ENCODE measurements around the gene OR10AD1. TPM values are rescaled to one million over a fixed set of nuclear protein-coding genes. Genes with fewer than 3 reads are reported as not detected.
A peak's percentile ranks its signal among the peaks of the same experiment; 100 is the strongest.

Gene OR10AD1
- total and polyA plus RNA-seq, 9 of the 15 experiments (the other 6 are each of a cell fraction or from before 2014, with no cell fraction given), result not detected

GRCh38 chr12:48165089-48165981, 37.8 kb downstream of the OR10AD1 start:
- Histone ChIP-seq H3K27ac (ENCODE audit: extremely low read depth, low read depth, low read length) (no peak overlapping the region), H4K20me1 (replicated peaks; ENCODE audit: control insufficient read depth, insufficient read depth, low read length) (no peaks in the 10 kb centered on the region), H3K9me1 (ENCODE audit: control insufficient read depth, insufficient read depth, low read length) (no peaks in the 10 kb centered on the region), H3K9ac (ENCODE audit: insufficient read depth in 1 of 2, low read depth in 2 of 2, low read length in 2 of 2) (no peak overlapping the region), H2AFZ (ENCODE audit: low read depth, low read length) (no peak overlapping the region), H3K4me3 (no peak overlapping the region), H3K27me3 (ENCODE audit: control insufficient read depth in 2 of 2, insufficient read depth in 2 of 2, low read length in 2 of 2) (no peaks in the 10 kb centered on the region), H3K9me3 (replicated peaks; ENCODE audit: control insufficient read depth, insufficient read depth, low read depth, low read length) (no peaks in the 10 kb centered on the region), H3K79me2 (ENCODE audit: control insufficient read depth, insufficient read depth, low read length) (no peaks in the 10 kb centered on the region), H3K4me1 (replicated peaks in 1 of 2; ENCODE audit: control insufficient read depth in 2 of 2, insufficient read depth in 2 of 2, low read length in 2 of 2) (no peaks in the 10 kb centered on the region; a peak in 2 of 5 replicates), H3K36me3 (ENCODE audit: control insufficient read depth, insufficient read depth, low read length) (no peaks in the 10 kb centered on the region), H3K4me2 (ENCODE audit: insufficient read depth, low read length) (no peak overlapping the region)
- ATAC-seq (peak; percentile 82), FAIRE-seq (peak; percentile 89), DNase-seq (ENCODE audit: extremely low read depth in 1 of 4, low spot score in 3 of 4) (peak; percentile 58 to 77 (median 61))
- CTCF ChIA-PET (ENCODE audit: low intra/inter-chr PET ratio), result interaction anchor here (0.7 to 3.6 kb wide), 7 partner anchors 24 to 450 kb away, joined by 3 to 42 read pairs (median 3); partner anchors contain the start of gene TMEM106C
- WGBS (ENCODE audit: insufficient coverage, low coverage, missing lambda C conversion rate), result 4% methylated on average over 2 of the region's 2 CpGs
- POLR2A ChIA-PET, result interaction anchor here (1.7 kb wide), 1 partner anchor 11 kb away, joined by 6 read pairs; no protein-coding TSS in a partner anchor
- intact Hi-C loops (cut with micrococcal nuclease), result loop anchor here (1.0 to 10.0 kb wide), 6 partner anchors 81 to 451 kb away; partner anchors contain the start of gene TMEM106C
- no TSS peak for BruUV-seq (replicated peaks)
- in situ Hi-C loops (cut with MboI), result loop anchor here (10.0 kb wide), 1 partner anchor 201 kb away; the partner anchor contains the start of gene TMEM106C
- TF ChIP-seq, protein P1, sequence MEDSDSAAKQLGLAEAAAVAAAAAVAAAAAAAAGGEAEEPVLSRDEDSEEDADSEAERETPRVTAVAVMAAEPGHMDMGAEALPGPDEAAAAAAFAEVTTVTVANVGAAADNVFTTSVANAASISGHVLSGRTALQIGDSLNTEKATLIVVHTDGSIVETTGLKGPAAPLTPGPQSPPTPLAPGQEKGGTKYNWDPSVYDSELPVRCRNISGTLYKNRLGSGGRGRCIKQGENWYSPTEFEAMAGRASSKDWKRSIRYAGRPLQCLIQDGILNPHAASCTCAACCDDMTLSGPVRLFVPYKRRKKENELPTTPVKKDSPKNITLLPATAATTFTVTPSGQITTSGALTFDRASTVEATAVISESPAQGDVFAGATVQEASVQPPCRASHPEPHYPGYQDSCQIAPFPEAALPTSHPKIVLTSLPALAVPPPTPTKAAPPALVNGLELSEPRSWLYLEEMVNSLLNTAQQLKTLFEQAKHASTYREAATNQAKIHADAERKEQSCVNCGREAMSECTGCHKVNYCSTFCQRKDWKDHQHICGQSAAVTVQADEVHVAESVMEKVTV (CRISPR knock-in tag; IDR thresholded peaks at IDR 0.05), result peak; percentile 86
- peak; percentile 72 to 92 (median 85) for TF ChIP-seq CTCF (IDR thresholded peaks at IDR 0.05 in 2 of 3, conservative IDR thresholded peaks at IDR 0.05 in 1 of 3; ENCODE audit: insufficient read depth in 2 of 3, low read depth in 1 of 3, low read length in 3 of 3)
- no peak for TF ChIP-seq ZNF274 (IDR thresholded peaks at IDR 0.05; ENCODE audit: borderline replicate concordance, low read depth, low read length)
- TF ChIP-seq ZNF24 (IDR thresholded peaks at IDR 0.05), result peak; percentile 38; the same call in 1 of the 2 replicates
- peak; percentile 89 for TF ChIP-seq SMC3 (conservative IDR thresholded peaks at IDR 0.05; ENCODE audit: insufficient read depth, low read depth, low read length)
- TF ChIP-seq ZNF316 (IDR thresholded peaks at IDR 0.05), result no peak
- TF ChIP-seq RAD21 (CRISPR knock-in tag; conservative IDR thresholded peaks at IDR 0.05 in 1 of 2, IDR thresholded peaks at IDR 0.05 in 1 of 2), result peak; percentile 89 to 94
- peak in 1 of 2 experiments; percentile 29; a peak in 1 of 4 replicates for TF ChIP-seq ARNT (IDR thresholded peaks at IDR 0.05)
- TF ChIP-seq SMAD3 (CRISPR knock-in tag; conservative IDR thresholded peaks at IDR 0.05), result no peak
- TF ChIP-seq, protein P2, sequence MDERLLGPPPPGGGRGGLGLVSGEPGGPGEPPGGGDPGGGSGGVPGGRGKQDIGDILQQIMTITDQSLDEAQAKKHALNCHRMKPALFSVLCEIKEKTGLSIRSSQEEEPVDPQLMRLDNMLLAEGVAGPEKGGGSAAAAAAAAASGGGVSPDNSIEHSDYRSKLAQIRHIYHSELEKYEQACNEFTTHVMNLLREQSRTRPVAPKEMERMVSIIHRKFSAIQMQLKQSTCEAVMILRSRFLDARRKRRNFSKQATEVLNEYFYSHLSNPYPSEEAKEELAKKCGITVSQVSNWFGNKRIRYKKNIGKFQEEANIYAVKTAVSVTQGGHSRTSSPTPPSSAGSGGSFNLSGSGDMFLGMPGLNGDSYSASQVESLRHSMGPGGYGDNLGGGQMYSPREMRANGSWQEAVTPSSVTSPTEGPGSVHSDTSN (CRISPR knock-in tag; IDR thresholded peaks at IDR 0.05; ENCODE audit: low read depth), result no peak
- TF ChIP-seq, protein P2 (tag; conservative IDR thresholded peaks at IDR 0.05; ENCODE audit: low read depth), result 0 out of 2 replicates have a peak, but pooled peaks have one; percentile 25

Measured in K562 (cell line).